ENCODE results near the gene SLC35B1. TPM values are rescaled to one million over a fixed set of nuclear protein-coding genes. Genes with fewer than 3 reads are reported as not detected.

Gene SLC35B1
- total RNA-seq, 1 donor from 2014 or later: 45.2 TPM

GRCh38 chr17:49753959-49754391 lies 46.2 kb upstream of the SLC35B1 start:
- TF ChIP-seq, protein P1, sequence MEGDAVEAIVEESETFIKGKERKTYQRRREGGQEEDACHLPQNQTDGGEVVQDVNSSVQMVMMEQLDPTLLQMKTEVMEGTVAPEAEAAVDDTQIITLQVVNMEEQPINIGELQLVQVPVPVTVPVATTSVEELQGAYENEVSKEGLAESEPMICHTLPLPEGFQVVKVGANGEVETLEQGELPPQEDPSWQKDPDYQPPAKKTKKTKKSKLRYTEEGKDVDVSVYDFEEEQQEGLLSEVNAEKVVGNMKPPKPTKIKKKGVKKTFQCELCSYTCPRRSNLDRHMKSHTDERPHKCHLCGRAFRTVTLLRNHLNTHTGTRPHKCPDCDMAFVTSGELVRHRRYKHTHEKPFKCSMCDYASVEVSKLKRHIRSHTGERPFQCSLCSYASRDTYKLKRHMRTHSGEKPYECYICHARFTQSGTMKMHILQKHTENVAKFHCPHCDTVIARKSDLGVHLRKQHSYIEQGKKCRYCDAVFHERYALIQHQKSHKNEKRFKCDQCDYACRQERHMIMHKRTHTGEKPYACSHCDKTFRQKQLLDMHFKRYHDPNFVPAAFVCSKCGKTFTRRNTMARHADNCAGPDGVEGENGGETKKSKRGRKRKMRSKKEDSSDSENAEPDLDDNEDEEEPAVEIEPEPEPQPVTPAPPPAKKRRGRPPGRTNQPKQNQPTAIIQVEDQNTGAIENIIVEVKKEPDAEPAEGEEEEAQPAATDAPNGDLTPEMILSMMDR (IDR thresholded peaks at IDR 0.05): no peak
- DNase-seq (ENCODE audit: low spot score): no peak
- H3K4me1 Mint-ChIP-seq (ENCODE audit: low read depth): no peaks in the 10 kb centered on the region
- no peaks in the 10 kb centered on the region for H3K36me3 Mint-ChIP-seq (ENCODE audit: low read depth)
- H3K27ac Mint-ChIP-seq (ENCODE audit: unreplicated experiment): no peak overlapping the region
- H3K9me3 Mint-ChIP-seq (ENCODE audit: low read depth): no peaks in the 10 kb centered on the region
- no peak overlapping the region for H3K4me3 Mint-ChIP-seq (ENCODE audit: unreplicated experiment)
- H3K27me3 Mint-ChIP-seq (ENCODE audit: low read depth): no peaks in the 10 kb centered on the region

DNA sequence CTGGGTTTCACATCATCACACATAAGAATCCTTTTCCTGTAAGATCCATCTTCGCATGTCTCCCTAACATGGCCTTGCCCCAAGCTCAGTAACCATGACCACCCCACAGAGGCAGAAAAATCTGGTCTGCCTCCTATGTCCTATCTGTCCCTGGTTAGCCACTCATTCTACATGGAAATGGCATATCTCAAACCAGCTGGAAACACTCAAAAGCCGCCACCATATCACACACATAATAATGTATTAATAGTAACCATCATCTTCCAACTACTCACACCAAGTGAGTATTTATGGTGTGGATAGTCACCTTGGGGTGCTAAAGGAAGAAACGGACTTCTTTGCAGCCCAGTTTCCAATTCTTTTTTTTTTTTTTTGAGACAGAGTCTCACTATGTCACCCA lies 44.7 kb upstream of the SLC35B1 start:
- Mint-ChIP-seq H3K4me1 (ENCODE audit: low read depth) (no peaks in the 10 kb centered on the region), H3K27ac (ENCODE audit: unreplicated experiment) (no peak overlapping the region), H3K4me3 (ENCODE audit: unreplicated experiment) (no peak overlapping the region), H3K27me3 (ENCODE audit: low read depth) (no peaks in the 10 kb centered on the region), H3K9me3 (ENCODE audit: low read depth) (no peaks in the 10 kb centered on the region), H3K36me3 (ENCODE audit: low read depth) (no peaks in the 10 kb centered on the region)
- DNase-seq (ENCODE audit: low spot score): no peak
- TF ChIP-seq, protein P1 (IDR thresholded peaks at IDR 0.05): no peak

DNA sequence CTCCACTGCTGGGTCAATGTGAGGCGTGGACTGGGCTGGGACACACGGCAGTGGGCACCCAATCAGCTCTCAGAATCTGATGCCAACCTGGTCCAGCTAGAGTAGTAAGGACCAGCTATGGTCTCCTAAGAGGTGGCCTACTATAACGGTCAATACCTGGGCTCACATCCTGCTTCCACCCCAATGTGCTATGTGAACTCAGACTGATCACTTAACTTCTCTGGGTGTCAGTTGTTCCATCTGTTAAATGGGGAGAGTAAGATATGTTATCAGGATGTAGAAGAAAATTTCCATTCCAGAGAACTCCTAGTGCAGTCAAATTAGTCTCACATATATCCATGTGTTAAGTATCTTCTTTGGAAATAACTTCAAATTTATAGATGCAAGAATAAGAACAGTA lies 42.0 kb upstream of the SLC35B1 start:
- no peak overlapping the region for H3K27ac Mint-ChIP-seq (ENCODE audit: unreplicated experiment)
- DNase-seq (ENCODE audit: low spot score): no peak
- no peaks in the 10 kb centered on the region for H3K27me3 Mint-ChIP-seq (ENCODE audit: low read depth)
- TF ChIP-seq, protein P1 (IDR thresholded peaks at IDR 0.05): no peak
- H3K4me3 Mint-ChIP-seq (ENCODE audit: unreplicated experiment): no peak overlapping the region
- H3K4me1 Mint-ChIP-seq (ENCODE audit: low read depth): no peaks in the 10 kb centered on the region
- no peaks in the 10 kb centered on the region for H3K9me3 Mint-ChIP-seq (ENCODE audit: low read depth)
- H3K36me3 Mint-ChIP-seq (ENCODE audit: low read depth): no peaks in the 10 kb centered on the region

GRCh38 chr17:49748791-49749190 lies 41.0 kb upstream of the SLC35B1 start:
- no peak overlapping the region for H3K27ac Mint-ChIP-seq (ENCODE audit: unreplicated experiment)
- no peak for DNase-seq (ENCODE audit: low spot score)
- H3K27me3 Mint-ChIP-seq (ENCODE audit: low read depth): no peaks in the 10 kb centered on the region
- H3K4me3 Mint-ChIP-seq (ENCODE audit: unreplicated experiment): no peak overlapping the region
- TF ChIP-seq, protein P1 (IDR thresholded peaks at IDR 0.05): no peak
- no peaks in the 10 kb centered on the region for H3K36me3 Mint-ChIP-seq (ENCODE audit: low read depth)
- no peaks in the 10 kb centered on the region for H3K9me3 Mint-ChIP-seq (ENCODE audit: low read depth)
- no peaks in the 10 kb centered on the region for H3K4me1 Mint-ChIP-seq (ENCODE audit: low read depth)

- no peak overlapping the region for H3K4me3 Mint-ChIP-seq (ENCODE audit: unreplicated experiment)
- H3K27me3 Mint-ChIP-seq (ENCODE audit: low read depth): no peaks in the 10 kb centered on the region
- H3K36me3 Mint-ChIP-seq (ENCODE audit: low read depth): no peaks in the 10 kb centered on the region
- TF ChIP-seq, protein P1 (IDR thresholded peaks at IDR 0.05): no peak
- no peak for DNase-seq (ENCODE audit: low spot score)
- no peaks in the 10 kb centered on the region for H3K4me1 Mint-ChIP-seq (ENCODE audit: low read depth)
- H3K27ac Mint-ChIP-seq (ENCODE audit: unreplicated experiment): no peak overlapping the region
- no peaks in the 10 kb centered on the region for H3K9me3 Mint-ChIP-seq (ENCODE audit: low read depth)
These were observed 40.5 kb upstream of the SLC35B1 start for GRCh38 chr17:49748223-49748622.

Data from chondrocyte (in vitro differentiated cells).